ENCODE data around the gene WDFY4.

- TF ChIP-seq, protein P1, sequence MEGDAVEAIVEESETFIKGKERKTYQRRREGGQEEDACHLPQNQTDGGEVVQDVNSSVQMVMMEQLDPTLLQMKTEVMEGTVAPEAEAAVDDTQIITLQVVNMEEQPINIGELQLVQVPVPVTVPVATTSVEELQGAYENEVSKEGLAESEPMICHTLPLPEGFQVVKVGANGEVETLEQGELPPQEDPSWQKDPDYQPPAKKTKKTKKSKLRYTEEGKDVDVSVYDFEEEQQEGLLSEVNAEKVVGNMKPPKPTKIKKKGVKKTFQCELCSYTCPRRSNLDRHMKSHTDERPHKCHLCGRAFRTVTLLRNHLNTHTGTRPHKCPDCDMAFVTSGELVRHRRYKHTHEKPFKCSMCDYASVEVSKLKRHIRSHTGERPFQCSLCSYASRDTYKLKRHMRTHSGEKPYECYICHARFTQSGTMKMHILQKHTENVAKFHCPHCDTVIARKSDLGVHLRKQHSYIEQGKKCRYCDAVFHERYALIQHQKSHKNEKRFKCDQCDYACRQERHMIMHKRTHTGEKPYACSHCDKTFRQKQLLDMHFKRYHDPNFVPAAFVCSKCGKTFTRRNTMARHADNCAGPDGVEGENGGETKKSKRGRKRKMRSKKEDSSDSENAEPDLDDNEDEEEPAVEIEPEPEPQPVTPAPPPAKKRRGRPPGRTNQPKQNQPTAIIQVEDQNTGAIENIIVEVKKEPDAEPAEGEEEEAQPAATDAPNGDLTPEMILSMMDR (conservative IDR thresholded peaks at IDR 0.05 in 1 of 2, IDR thresholded peaks at IDR 0.05 in 1 of 2; ENCODE audit: low read depth in 1 of 2, low read length in 2 of 2), result no peak
- no peak for TF ChIP-seq EZH2 (IDR thresholded peaks at IDR 0.05; ENCODE audit: low read length, missing control alignments)
Observed at GRCh38 chr10:48985621-48986158, 301.0 kb downstream of the WDFY4 start.
